Lung microvascular endothelial cell (primary cell): ENCODE data around the gene UPK3A. TPM values are rescaled to one million over a fixed set of nuclear protein-coding genes. Genes with fewer than 3 reads are reported as not detected.
"Not testable (repeated sequence)": the region's sequence is repeated elsewhere in the genome, so short reads cannot be mapped to it uniquely, and the experiment has no call there.

Experiments used
- DNase-seq, 2 donors: peaks; one replicate each; pipeline versions ENCODE4 v3.0.0 to v3.0.0-alpha.2; 2010; ENCODE audit warnings: low read depth in 2 of 2
- total RNA-seq: library from RNA; depleted of rRNA; stranded (reverse); fragments of >200 nt; gene quantifications from 2 replicates; pipeline ENCODE4 v1.2.1, GENCODE V29; 2014

Gene UPK3A
- total RNA-seq, 1 donor from 2014 or later: not detected

- DNase-seq: no peak
Measured at GRCh38 chr22:45254789-45255278, 29.9 kb upstream of the UPK3A start.

GRCh38 chr22:45257941-45258340, 26.8 kb upstream of the UPK3A start:
- not testable (repeated sequence) for DNase-seq

GRCh38 chr22:45259754-45260394, 24.9 kb upstream of the UPK3A start:
- no peak for DNase-seq

GRCh38 chr22:45260395-45260759, 24.4 kb upstream of the UPK3A start:
- not testable (repeated sequence) for DNase-seq

- no peak for DNase-seq
Measured at GRCh38 chr22:45261407-45262088, 23.2 kb upstream of the UPK3A start.

- no peak for DNase-seq
Measured at GRCh38 chr22:45262195-45262930, 22.4 kb upstream of the UPK3A start.

GRCh38 chr22:45262931-45263462, 21.8 kb upstream of the UPK3A start:
- no peak for DNase-seq

GRCh38 chr22:45263463-45264269, 21.1 kb upstream of the UPK3A start:
- DNase-seq: peak; percentile 81 to 88

- DNase-seq: no peak
Measured at GRCh38 chr22:45265535-45265934, 19.2 kb upstream of the UPK3A start.

GRCh38 chr22:45268167-45268957, 16.4 kb upstream of the UPK3A start:
- DNase-seq: peak in 1 of 2 donors; percentile 31

GRCh38 chr22:45268958-45269844, 15.5 kb upstream of the UPK3A start:
- peak; percentile 74 to 86 for DNase-seq

- no peak for DNase-seq
Measured at GRCh38 chr22:45270095-45271020, 14.4 kb upstream of the UPK3A start.

- DNase-seq: no peak
Measured at GRCh38 chr22:45271667-45272201, 13.0 kb upstream of the UPK3A start.

GRCh38 chr22:45272498-45272897, 12.3 kb upstream of the UPK3A start:
- DNase-seq: no peak

GRCh38 chr22:45273452-45274075, 11.2 kb upstream of the UPK3A start:
- DNase-seq: no peak

- no peak for DNase-seq
Measured at GRCh38 chr22:45276507-45277105, 8.1 kb upstream of the UPK3A start.

GRCh38 chr22:45277720-45278119, 7.0 kb upstream of the UPK3A start:
- DNase-seq: not testable (repeated sequence)
